HAP-1 (cell line): ENCODE results near the gene FMR1NB.

Experiments used
- DNase-seq, 2 experiments: peaks; one replicate each; pipeline ENCODE4 v3.0.0-alpha.2; 2016 to 2020; ENCODE audit warnings: low spot score in 2 of 2
- H3K27me3 ChIP-seq: fragments of 250-450 bp; sonication (Bioruptor Pico); 2 replicates; pipeline ENCODE4 v1.5.1; 2020; ENCODE audit warnings: low read depth, mild to moderate bottlenecking, moderate library complexity
- H3K36me3 ChIP-seq: fragments of 250-450 bp; sonication (Bioruptor Pico); replicated peaks from 2 replicates; pipeline ENCODE4 v1.5.1; 2020; ENCODE audit warnings: mild to moderate bottlenecking
- H3K4me1 ChIP-seq: fragments of 250-450 bp; sonication (Bioruptor Pico); 2 replicates; pipeline ENCODE4 v1.5.1; 2020; ENCODE audit warnings: mild to moderate bottlenecking
- H3K4me3 ChIP-seq: fragments of 250-450 bp; sonication (Bioruptor Pico); 2 replicates; pipeline ENCODE4 v1.5.1; 2020; ENCODE audit warnings: mild to moderate bottlenecking, moderate library complexity
- H3K9me3 ChIP-seq: fragments of 250-450 bp; sonication (Bioruptor Pico); 2 replicates; pipeline ENCODE4 v1.5.1; 2020; ENCODE audit warnings: mild to moderate bottlenecking, moderate library complexity
- in situ Hi-C: fragments of 300-500 bp; cut with MboI; formaldehyde crosslinking; loops from 3 replicates; pipeline ENCODE4 v1.14.3; 2020; ENCODE audit warnings: low sequenced_read_pairs, inconsistent platforms, mixed read lengths

Gene FMR1NB, protein sequence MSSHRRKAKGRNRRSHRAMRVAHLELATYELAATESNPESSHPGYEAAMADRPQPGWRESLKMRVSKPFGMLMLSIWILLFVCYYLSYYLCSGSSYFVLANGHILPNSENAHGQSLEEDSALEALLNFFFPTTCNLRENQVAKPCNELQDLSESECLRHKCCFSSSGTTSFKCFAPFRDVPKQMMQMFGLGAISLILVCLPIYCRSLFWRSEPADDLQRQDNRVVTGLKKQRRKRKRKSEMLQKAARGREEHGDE

DNA sequence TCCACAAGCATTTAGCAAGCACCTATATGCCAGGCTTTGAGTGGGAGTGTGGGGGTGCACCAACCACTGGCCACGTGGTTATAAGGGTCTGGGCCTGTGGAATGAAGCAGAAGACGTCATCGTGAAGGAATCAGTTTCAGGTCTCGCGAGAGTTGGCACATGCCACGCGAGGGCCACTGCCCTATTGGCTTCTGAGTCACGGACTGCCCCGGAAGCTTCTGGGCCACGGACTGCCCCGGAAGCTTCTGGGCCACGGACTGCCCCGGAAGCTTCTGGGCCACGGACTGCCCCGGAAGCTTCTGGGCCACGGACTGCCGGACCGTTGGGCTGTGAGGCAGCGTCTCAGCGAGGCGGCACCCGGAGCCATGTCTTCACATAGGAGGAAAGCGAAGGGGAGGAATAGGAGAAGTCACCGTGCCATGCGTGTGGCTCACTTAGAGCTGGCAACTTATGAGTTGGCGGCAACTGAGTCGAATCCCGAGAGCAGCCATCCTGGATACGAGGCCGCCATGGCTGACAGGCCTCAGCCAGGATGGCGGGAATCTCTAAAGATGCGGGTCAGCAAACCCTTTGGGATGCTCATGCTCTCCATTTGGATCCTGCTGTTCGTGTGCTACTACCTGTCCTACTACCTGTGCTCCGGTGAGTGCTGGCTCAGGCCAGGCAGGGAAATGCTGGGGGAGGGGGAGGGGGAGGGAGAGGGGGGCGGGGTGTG, at the start of gene FMR1NB:
Gene FMR1NB, plus strand, starts transcription at position 300 of the 715 bp plus-strand sequence. Its CDS starts 66 bp downstream, at position 366.
- in situ Hi-C loops = no loop called here
- Histone ChIP-seq H3K4me3 (no peak within 1 kb of the TSS), H3K4me1 (no peaks in the 10 kb centered on the region), H3K36me3 (no peaks in the 10 kb centered on the region), H3K27me3 (no peaks in the 10 kb centered on the region), H3K9me3 (no peaks in the 10 kb centered on the region)
- DNase-seq = no peak

DNA sequence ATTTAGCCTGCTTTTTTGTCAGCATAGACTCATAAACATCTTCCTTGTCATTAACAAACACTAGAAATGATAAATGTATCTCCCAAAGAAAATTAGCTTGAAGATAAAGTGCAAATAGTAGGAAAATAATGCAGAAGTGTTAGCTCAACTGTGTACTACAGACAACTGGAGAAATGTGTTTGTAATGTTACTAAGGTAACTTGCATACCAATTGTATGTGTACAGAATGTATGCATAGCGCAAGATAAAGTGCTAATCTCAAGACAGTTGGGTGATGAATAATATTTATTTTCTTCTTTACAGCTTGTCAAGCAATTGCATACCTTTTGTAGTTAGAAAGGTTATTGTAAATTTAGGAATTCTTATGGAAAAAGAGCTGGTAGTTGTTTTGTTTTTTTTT, 47.3 kb upstream of the FMR1NB start:
- Histone ChIP-seq H3K27me3 (no peaks in the 10 kb centered on the region), H3K4me3 (no peak overlapping the region), H3K36me3 (peaks cover 54% of the 10 kb centered on the region), H3K4me1 (peaks cover 18% of the 10 kb centered on the region), H3K9me3 (no peaks in the 10 kb centered on the region)
- DNase-seq = no peak
- in situ Hi-C loops = no loop called here

DNA sequence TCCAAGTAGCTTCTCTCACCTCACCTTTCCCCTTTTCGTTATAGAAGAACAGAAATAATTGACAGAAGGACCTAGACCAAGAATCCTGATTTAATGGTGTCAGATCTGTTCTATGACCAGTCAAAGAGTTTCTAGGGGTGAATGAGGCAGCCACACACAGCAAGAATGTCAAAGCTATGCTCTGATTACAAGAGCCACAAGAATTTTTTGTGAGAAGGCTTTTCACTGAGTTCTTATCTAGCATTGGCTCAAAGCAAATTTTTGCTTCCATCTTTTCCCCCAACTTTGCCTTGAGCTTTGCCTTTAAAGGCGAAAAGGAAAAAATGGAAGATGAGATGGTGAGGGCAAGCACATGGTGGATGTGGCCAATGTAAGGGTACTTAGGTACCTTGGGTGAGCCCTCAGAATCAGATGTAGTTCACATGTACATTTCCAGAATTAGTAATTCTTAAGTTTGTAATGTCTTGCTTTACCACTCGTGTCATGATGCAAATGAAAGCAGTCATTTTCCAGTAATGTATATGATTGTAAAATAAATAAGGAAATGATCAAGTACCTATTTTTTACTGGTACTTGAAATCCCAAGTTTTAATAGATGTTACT, 45.9 kb upstream of the FMR1NB start:
- Histone ChIP-seq H3K9me3 (no peaks in the 10 kb centered on the region), H3K4me1 (peaks cover 21% of the 10 kb centered on the region), H3K27me3 (no peaks in the 10 kb centered on the region), H3K4me3 (no peak overlapping the region), H3K36me3 (peaks cover 49% of the 10 kb centered on the region)
- in situ Hi-C loops = no loop called here
- no peak for DNase-seq

- H3K27me3 ChIP-seq = no peaks in the 10 kb centered on the region
- no peak for DNase-seq
- peaks cover 57% of the 10 kb centered on the region for H3K36me3 ChIP-seq
- no peak overlapping the region for H3K4me3 ChIP-seq
- H3K9me3 ChIP-seq = no peaks in the 10 kb centered on the region
- peaks cover 15% of the 10 kb centered on the region for H3K4me1 ChIP-seq
- in situ Hi-C loops = no loop called here
Measured at GRCh38 chrX:147945286-147945685, 35.9 kb upstream of the FMR1NB start.

DNA sequence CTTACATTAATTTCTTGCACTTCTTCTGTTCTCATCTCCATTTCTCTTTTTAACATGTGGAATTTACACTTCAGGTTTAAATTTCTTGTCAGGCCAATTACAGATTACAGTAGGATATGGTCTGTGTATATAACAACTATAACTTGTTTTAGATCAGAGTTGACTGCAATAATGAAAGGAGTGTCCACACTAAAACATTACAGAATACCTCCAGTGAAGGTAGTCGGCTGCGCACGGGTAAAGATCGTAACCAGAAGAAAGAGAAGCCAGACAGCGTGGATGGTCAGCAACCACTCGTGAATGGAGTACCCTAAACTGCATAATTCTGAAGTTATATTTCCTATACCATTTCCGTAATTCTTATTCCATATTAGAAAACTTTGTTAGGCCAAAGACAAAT, 32.6 kb upstream of the FMR1NB start:
- H3K36me3 ChIP-seq = peaks cover 42% of the 10 kb centered on the region
- in situ Hi-C loops = no loop called here
- no peaks in the 10 kb centered on the region for H3K9me3 ChIP-seq
- H3K4me3 ChIP-seq = no peak overlapping the region
- no peak for DNase-seq
- H3K4me1 ChIP-seq = peaks cover 6% of the 10 kb centered on the region
- H3K27me3 ChIP-seq = no peaks in the 10 kb centered on the region

GRCh38 chrX:147950352-147950751, 30.8 kb upstream of the FMR1NB start:
- Histone ChIP-seq H3K9me3 (no peaks in the 10 kb centered on the region), H3K36me3 (peaks cover 28% of the 10 kb centered on the region), H3K4me3 (no peak overlapping the region), H3K27me3 (no peaks in the 10 kb centered on the region), H3K4me1 (no peaks in the 10 kb centered on the region)
- in situ Hi-C loops = no loop called here
- DNase-seq = no peak

DNA sequence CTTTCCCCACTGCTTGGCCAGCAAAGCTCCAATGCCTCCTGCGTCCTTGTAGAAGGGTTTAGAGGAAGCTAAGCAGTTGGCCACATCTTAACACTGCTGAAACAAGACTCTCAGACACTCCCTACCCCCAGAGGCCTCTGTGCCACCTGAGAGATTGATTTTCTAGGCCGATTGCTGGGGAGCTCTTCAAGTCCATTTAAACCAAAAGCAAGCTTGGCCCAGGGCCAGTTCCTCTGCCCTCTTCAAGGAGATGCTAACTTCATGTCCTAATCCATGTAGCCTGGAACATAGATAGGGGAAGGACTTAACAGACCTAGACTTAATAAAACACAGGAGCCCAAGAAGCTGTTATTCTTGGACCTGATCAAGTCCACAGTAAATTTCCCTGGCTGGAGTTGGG, 27.2 kb upstream of the FMR1NB start:
- in situ Hi-C loops = no loop called here
- H3K4me3 ChIP-seq = no peak overlapping the region
- no peak for DNase-seq
- H3K4me1 ChIP-seq = no peaks in the 10 kb centered on the region
- H3K36me3 ChIP-seq = peaks cover 5% of the 10 kb centered on the region; the same call in 1 of the 2 replicates
- H3K9me3 ChIP-seq = no peaks in the 10 kb centered on the region
- no peaks in the 10 kb centered on the region for H3K27me3 ChIP-seq

DNA sequence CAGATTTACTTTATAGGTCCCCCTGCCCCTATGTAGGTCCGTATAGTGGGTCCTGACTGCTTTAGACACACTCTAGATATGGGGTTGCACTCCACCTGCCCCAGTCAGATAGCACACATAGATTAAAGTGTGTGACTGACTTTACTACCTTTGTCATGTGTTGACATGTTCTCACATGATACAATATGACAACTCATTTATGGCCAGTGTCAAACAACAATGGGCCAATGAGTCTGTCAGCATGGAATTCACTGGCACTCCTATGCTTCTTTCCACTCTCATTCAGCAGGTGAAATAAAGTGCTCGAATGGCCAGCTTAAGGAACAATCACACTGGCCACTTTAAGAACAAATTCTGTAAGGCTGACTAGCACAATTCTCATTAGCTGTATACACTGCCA, 23.8 kb upstream of the FMR1NB start:
- no peaks in the 10 kb centered on the region for H3K27me3 ChIP-seq
- no peaks in the 10 kb centered on the region for H3K4me1 ChIP-seq
- no peaks in the 10 kb centered on the region for H3K36me3 ChIP-seq
- DNase-seq = no peak
- in situ Hi-C loops = no loop called here
- H3K4me3 ChIP-seq = no peak overlapping the region
- H3K9me3 ChIP-seq = no peaks in the 10 kb centered on the region

DNA sequence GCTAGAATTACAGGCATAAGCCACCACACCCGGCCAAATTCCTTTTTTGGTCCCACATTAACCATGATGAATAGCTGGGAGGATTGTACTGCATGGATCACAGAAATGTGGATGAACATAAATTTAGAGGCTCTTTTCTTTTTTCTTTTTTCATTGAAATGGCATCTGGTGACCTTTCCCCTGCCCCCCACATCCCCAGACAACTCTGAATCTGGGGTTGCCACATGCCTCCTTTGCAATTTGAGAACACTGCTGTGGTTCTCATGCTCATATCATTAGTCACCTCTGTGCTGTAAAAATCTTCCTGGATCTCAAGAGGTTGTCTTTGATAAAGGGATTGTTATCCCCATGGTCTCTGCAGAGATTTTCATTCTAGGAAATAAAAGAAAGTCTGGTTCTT, 22.8 kb upstream of the FMR1NB start:
- in situ Hi-C loops = no loop called here

DNA sequence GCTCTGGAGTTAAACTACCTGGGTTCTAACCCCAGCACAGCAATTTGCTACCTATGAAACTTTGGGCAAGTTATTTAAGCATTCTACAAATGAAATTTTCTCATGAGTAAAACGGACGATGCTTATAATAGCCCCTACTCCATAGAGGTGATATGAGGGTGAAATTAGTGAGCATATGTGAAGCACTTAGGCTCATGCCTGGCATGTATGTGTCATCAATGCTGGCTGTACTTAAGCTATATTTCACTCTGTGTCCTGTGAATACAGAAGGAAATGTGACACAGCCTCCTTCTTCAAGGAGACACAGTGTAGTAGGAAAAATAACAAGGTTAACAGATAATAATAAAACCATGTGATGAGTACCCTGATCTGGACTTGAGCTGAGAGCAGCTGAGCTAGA, 20.4 kb upstream of the FMR1NB start:
- DNase-seq = no peak
- H3K36me3 ChIP-seq = no peaks in the 10 kb centered on the region
- in situ Hi-C loops = no loop called here
- no peaks in the 10 kb centered on the region for H3K9me3 ChIP-seq
- H3K4me3 ChIP-seq = no peak overlapping the region
- H3K27me3 ChIP-seq = no peaks in the 10 kb centered on the region
- no peaks in the 10 kb centered on the region for H3K4me1 ChIP-seq

More for the DNA sequence above, 22.8 kb upstream of the FMR1NB start:
- DNase-seq = no peak
- Histone ChIP-seq H3K4me3 (no peak overlapping the region), H3K9me3 (no peaks in the 10 kb centered on the region), H3K4me1 (no peaks in the 10 kb centered on the region), H3K27me3 (no peaks in the 10 kb centered on the region), H3K36me3 (no peaks in the 10 kb centered on the region)

- Histone ChIP-seq H3K4me1 (no peaks in the 10 kb centered on the region), H3K36me3 (no peaks in the 10 kb centered on the region), H3K27me3 (no peaks in the 10 kb centered on the region), H3K4me3 (no peak overlapping the region), H3K9me3 (no peaks in the 10 kb centered on the region)
- in situ Hi-C loops = no loop called here
- DNase-seq = no peak
Measured at GRCh38 chrX:147962476-147962875, 18.7 kb upstream of the FMR1NB start.

DNA sequence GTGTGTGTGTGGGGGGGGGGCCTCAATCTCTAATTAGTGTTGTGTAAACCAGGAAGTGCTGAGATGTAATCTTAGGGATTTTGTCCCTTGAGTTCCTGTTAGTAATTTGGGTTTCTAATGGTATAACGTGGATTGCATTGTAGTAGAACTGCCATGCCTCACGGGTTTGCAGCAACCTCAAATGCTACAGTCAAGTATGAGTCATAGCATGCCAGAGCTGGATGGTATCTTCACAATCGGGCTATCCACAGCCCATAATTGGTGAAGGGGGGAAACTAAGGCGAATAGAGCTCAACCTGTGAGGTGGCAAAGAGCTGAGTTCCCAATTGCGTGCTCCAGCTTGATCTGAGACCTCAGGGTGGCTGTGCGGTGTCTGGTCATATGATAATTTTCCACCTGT, 2.2 kb upstream of the FMR1NB start:
- DNase-seq = no peak
- H3K4me3 ChIP-seq = no peak overlapping the region
- no peaks in the 10 kb centered on the region for H3K9me3 ChIP-seq
- H3K27me3 ChIP-seq = no peaks in the 10 kb centered on the region
- no peaks in the 10 kb centered on the region for H3K4me1 ChIP-seq
- no peaks in the 10 kb centered on the region for H3K36me3 ChIP-seq
- in situ Hi-C loops = no loop called here

DNA sequence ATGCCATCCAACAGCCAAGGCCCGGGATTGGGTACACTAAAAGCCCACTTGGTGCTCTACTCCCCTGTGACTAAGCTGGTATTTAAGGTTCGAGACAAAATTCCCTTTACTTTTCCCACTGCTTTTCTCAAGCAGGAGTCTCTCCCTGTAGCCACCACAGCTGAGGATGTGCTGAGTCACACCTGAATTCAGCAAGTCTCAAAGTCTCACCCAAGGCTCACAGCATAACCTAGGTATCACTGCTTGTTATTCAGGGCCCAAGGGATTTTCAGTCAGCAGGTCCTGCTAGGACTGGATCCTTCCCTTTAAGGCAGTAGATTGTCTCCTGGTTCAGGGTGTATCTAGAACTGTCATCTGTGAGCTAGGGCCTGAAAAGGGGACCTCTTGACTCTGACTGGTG, 39.2 kb downstream of the FMR1NB start:
- Histone ChIP-seq H3K27me3 (no peaks in the 10 kb centered on the region), H3K4me1 (no peaks in the 10 kb centered on the region), H3K4me3 (no peak overlapping the region), H3K36me3 (no peaks in the 10 kb centered on the region), H3K9me3 (no peaks in the 10 kb centered on the region)
- no peak for DNase-seq
- in situ Hi-C loops = no loop called here

GRCh38 chrX:148024425-148025148, 43.5 kb downstream of the FMR1NB start:
- Histone ChIP-seq H3K27me3 (no peaks in the 10 kb centered on the region), H3K4me1 (no peaks in the 10 kb centered on the region), H3K4me3 (no peak overlapping the region), H3K36me3 (no peaks in the 10 kb centered on the region), H3K9me3 (no peaks in the 10 kb centered on the region)
- no peak for DNase-seq
- in situ Hi-C loops = loop anchor here (25.0 kb wide), 1 partner anchor 1438 kb away; no protein-coding TSS in a partner anchor
